SH-SY5Y (cell line): ENCODE results near the gene SEMA4G.

Source experiments
- GATA2 ChIP-seq: IDR thresholded peaks from 2 replicates; pipeline ENCODE4 v1.6.1; 2011; ENCODE audit warnings: mild to moderate bottlenecking, low read depth, low read length
- GATA3 ChIP-seq: IDR thresholded peaks from 2 replicates; pipeline ENCODE4 v1.6.1; 2011; ENCODE audit warnings: low read depth, mild to moderate bottlenecking, low read length, moderate library complexity

DNA sequence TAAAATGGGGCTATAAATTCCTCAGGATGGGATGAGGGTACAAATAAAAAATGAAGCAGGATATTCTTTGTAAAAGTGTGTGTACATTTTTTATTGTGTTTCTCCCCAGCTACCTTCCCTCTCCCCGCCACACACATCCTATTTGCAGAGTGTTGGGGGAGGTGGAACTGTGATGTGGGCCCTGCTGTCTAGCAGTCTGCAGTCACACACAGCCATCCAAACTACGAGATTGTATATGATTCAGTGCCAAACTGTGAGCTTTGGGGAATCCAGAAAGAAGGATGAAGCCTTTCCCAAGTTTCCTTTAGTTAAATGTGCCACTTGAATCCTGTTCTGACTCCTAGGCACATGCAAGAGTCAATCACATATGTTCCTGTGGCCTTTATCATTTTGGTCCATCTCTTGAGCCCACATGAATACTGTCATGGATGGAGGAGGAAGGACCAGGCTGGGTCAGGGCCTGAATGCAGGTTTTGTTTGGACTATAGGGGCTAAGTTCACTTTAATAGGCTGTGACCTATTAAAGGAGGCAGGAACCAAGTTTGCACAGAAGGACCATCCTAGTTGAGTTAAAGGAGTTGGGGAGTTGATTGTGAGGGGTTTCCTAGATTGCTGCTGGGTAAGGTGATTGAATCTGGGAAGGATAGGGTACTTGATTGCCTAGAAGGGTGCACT lies 1.1 kb upstream of the SEMA4G start:
- no peak for TF ChIP-seq GATA2
- TF ChIP-seq GATA3 = no peak
